Tibial nerve (tissue), 3 donors: ENCODE measurements around the gene TNRC6C.

Source experiments
- POLR2A ChIP-seq, 2 donors: fragments of 450-650 bp; IDR thresholded peaks; one replicate each; pipeline ENCODE4 v1.6.1; 2017; ENCODE audit warnings: antibody characterized with exemption in 2 of 2, mild to moderate bottlenecking in 2 of 2, moderate library complexity in 2 of 2
- TF ChIP-seq, protein P1 (sequence below), 5 experiments: fragments of 200-600 bp in 3 of 5; fragments of 450-650 bp in 2 of 5; sonication (generic) in 3 of 5; IDR thresholded peaks; one replicate each; pipeline ENCODE4 v1.5.1; 2016 to 2019; ENCODE audit warnings: antibody characterized with exemption in 5 of 5, mild to moderate bottlenecking in 3 of 5, moderate library complexity in 2 of 5

DNA sequence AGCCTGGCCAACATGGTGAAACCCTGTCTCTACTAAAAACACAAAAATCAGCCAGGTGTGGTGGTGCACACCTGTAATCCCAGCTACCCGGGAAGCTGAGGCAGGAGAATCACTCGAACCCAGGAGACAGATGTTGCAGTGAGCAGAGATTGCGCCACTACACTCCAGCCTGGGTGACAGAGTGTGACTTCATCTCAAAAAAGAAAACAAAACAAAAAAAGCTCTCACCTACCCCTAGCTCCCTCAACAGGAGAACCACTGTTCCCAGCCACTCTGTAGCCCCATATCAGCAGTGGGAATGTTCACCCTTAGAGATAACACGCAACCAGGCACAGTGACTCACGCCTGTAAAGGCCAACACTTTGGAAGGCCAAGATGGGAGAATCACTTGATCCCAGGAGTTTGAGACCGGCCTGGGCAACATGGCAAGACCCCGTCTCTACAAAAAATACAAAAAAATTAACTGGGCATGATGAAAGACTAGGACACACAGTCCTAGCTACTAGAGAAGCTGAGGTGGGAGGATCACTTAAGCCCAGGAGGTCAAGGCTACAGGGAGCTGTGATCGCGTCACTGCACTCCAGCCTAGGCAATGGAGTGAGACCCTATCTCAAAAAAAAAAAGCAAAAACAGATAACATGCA is 177.5 kb downstream of the TNRC6C start:
- TF ChIP-seq POLR2A (IDR thresholded peaks at IDR 0.05), result no peak
- TF ChIP-seq, protein P1, sequence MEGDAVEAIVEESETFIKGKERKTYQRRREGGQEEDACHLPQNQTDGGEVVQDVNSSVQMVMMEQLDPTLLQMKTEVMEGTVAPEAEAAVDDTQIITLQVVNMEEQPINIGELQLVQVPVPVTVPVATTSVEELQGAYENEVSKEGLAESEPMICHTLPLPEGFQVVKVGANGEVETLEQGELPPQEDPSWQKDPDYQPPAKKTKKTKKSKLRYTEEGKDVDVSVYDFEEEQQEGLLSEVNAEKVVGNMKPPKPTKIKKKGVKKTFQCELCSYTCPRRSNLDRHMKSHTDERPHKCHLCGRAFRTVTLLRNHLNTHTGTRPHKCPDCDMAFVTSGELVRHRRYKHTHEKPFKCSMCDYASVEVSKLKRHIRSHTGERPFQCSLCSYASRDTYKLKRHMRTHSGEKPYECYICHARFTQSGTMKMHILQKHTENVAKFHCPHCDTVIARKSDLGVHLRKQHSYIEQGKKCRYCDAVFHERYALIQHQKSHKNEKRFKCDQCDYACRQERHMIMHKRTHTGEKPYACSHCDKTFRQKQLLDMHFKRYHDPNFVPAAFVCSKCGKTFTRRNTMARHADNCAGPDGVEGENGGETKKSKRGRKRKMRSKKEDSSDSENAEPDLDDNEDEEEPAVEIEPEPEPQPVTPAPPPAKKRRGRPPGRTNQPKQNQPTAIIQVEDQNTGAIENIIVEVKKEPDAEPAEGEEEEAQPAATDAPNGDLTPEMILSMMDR (IDR thresholded peaks at IDR 0.05), result no peak
